GM23338 (cell line): Measurements from ENCODE around the gene DDA1. TPM values are rescaled to one million over a fixed set of nuclear protein-coding genes. Genes with fewer than 3 reads are reported as not detected.
A peak's percentile ranks its signal among the peaks of the same experiment; 100 is the strongest.
"Not testable (repeated sequence)": the region's sequence is repeated elsewhere in the genome, so short reads cannot be mapped to it uniquely, and the experiment has no call there.

Source experiments
- ATAC-seq: fragments of 200-7000 bp; cut with Tn5 transposase; 3 replicates; pipeline ENCODE4 v1.9.1; 2020
- DNase-seq: peaks from one replicate; pipeline ENCODE4 v3.0.0-alpha.2; 2015; ENCODE audit warnings: low spot score
- H2AFZ ChIP-seq: fragments of 200-600 bp; sonication (generic); 2 replicates; pipeline ENCODE4 v1.8.0; 2016; ENCODE audit warnings: antibody characterized with exemption, mild to moderate bottlenecking, moderate library complexity
- H3F3A ChIP-seq: fragments of 200-600 bp; sonication (generic); replicated peaks from 2 replicates; pipeline ENCODE4 v1.8.0; 2017; ENCODE audit warnings: antibody characterized with exemption, mixed run types, low read depth
- H3K27ac ChIP-seq: fragments of 200-600 bp; sonication (generic); 2 replicates; pipeline ENCODE4 v1.6.1; 2016; ENCODE audit warnings: low read depth
- H3K27me3 ChIP-seq: fragments of 200-600 bp; sonication (generic); 2 replicates; pipeline ENCODE4 v1.8.0; 2016; ENCODE audit warnings: mild to moderate bottlenecking, mixed run types, moderate library complexity; ENCODE audit not compliant: insufficient read depth
- H3K36me3 ChIP-seq: fragments of 200-600 bp; sonication (generic); 2 replicates; pipeline ENCODE4 v1.8.0; 2016; ENCODE audit warnings: mild to moderate bottlenecking; ENCODE audit not compliant: insufficient read depth
- H3K4me1 ChIP-seq: fragments of 200-600 bp; sonication (generic); 2 replicates; pipeline ENCODE4 v1.8.0; 2016; ENCODE audit warnings: mild to moderate bottlenecking, moderate library complexity; ENCODE audit not compliant: insufficient read depth
- H3K4me2 ChIP-seq: fragments of 200-600 bp; sonication (generic); 2 replicates; pipeline ENCODE4 v1.7.1; 2017; ENCODE audit warnings: mixed run types
- H3K4me3 ChIP-seq: fragments of 200-600 bp; sonication (generic); 2 replicates; pipeline ENCODE4 v1.6.1; 2016; ENCODE audit warnings: mixed run types
- H3K79me2 ChIP-seq: fragments of 200-600 bp; sonication (generic); replicated peaks from 2 replicates; pipeline ENCODE4 v1.8.0; 2017; ENCODE audit warnings: mild to moderate bottlenecking; ENCODE audit not compliant: insufficient read depth
- H3K9me2 ChIP-seq: fragments of 200-600 bp; sonication (generic); 2 replicates; pipeline ENCODE4 v1.8.0; 2017; ENCODE audit not compliant: insufficient read depth
- H4K20me1 ChIP-seq: fragments of 200-600 bp; sonication (generic); replicated peaks from 2 replicates; pipeline ENCODE4 v1.8.0; 2017; ENCODE audit warnings: mild to moderate bottlenecking; ENCODE audit not compliant: insufficient read depth
- H3K27ac Mint-ChIP-seq: 2 replicates; pipeline ENCODE4 v1.8.0; 2020; ENCODE audit warnings: inconsistent platforms, mild to moderate bottlenecking, moderate library complexity, mixed read lengths
- H3K27me3 Mint-ChIP-seq: 3 replicates; pipeline ENCODE4 v1.8.0; 2022; ENCODE audit warnings: low read depth, mild to moderate bottlenecking, moderate library complexity, mixed read lengths, inconsistent platforms; ENCODE audit not compliant: insufficient read depth, poor library complexity
- H3K36me3 Mint-ChIP-seq: 3 replicates; pipeline ENCODE4 v1.8.0; 2021; ENCODE audit warnings: low read depth, mild to moderate bottlenecking, inconsistent platforms, moderate library complexity, mixed read lengths
- H3K4me1 Mint-ChIP-seq: 3 replicates; pipeline ENCODE4 v1.8.0; 2020; ENCODE audit warnings: mild to moderate bottlenecking, inconsistent platforms, mixed read lengths
- H3K4me3 Mint-ChIP-seq: 3 replicates; pipeline ENCODE4 v1.8.0; 2021; ENCODE audit warnings: moderate library complexity, mild to moderate bottlenecking, inconsistent platforms, mixed read lengths
- H3K9me3 Mint-ChIP-seq: 3 replicates; pipeline ENCODE4 v1.8.0; 2020; ENCODE audit warnings: moderate library complexity, mild to moderate bottlenecking, inconsistent platforms, mixed read lengths
- CREB1 ChIP-seq: fragments of 250-450 bp; sonication (Bioruptor Pico); IDR thresholded peaks from 2 replicates; pipeline ENCODE4 v1.5.0; 2020; ENCODE audit warnings: low read depth, mild to moderate bottlenecking, moderate library complexity
- EZH2 ChIP-seq: fragments of 200-600 bp; sonication (generic); IDR thresholded peaks from one replicate; pipeline ENCODE4 v1.8.0; 2017; ENCODE audit warnings: antibody characterized with exemption, mild to moderate bottlenecking, low read depth; ENCODE audit not compliant: unreplicated experiment
- EZH2phosphoT487 ChIP-seq: fragments of 200-600 bp; sonication (generic); IDR thresholded peaks from one replicate; pipeline ENCODE4 v1.8.1; 2018; ENCODE audit warnings: antibody characterized with exemption; ENCODE audit not compliant: unreplicated experiment
- NANOG ChIP-seq: IDR thresholded peaks from 2 replicates; pipeline ENCODE4 v1.6.1; 2016; ENCODE audit warnings: antibody characterized with exemption, borderline replicate concordance
- POLR2AphosphoS5 ChIP-seq: IDR thresholded peaks from 2 replicates; pipeline ENCODE4 v1.6.1; 2016; ENCODE audit warnings: antibody characterized with exemption, low read depth
- ZNF114 ChIP-seq: fragments of 250-450 bp; sonication (Bioruptor Pico); IDR thresholded peaks from 2 replicates; pipeline ENCODE4 v1.5.0; 2020; ENCODE audit warnings: mild to moderate bottlenecking, moderate library complexity
- polyA plus RNA-seq: library from polyadenylated mRNA; unstranded; fragments of >200 nt; fragmentation: Nextera tagmentation; extraction: Ambion mirVana; gene quantifications from 2 replicates; pipeline ENCODE4 v1.2.1, GENCODE V29; 2016
- total RNA-seq: library from RNA; depleted of rRNA; stranded (reverse); fragments of >200 nt; shearing (Covaris generic); gene quantifications from 2 replicates; pipeline ENCODE4 v1.2.3, GENCODE V29; 2014
- TF ChIP-seq, protein P1 (sequence below), 2 experiments: fragments of 200-600 bp in 1 of 2; sonication (generic) in 1 of 2; conservative IDR thresholded peaks; 2 replicates each; pipeline versions ENCODE4 v1.5.1 to v1.6.1; 2016 to 2017; ENCODE audit warnings: antibody characterized with exemption in 2 of 2, low read depth in 2 of 2, mild to moderate bottlenecking in 2 of 2, moderate library complexity in 1 of 2

The DDA1 gene
- total and polyA plus RNA-seq, 2 experiments from 2014 or later, result 34.6 to 107 TPM

DNA sequence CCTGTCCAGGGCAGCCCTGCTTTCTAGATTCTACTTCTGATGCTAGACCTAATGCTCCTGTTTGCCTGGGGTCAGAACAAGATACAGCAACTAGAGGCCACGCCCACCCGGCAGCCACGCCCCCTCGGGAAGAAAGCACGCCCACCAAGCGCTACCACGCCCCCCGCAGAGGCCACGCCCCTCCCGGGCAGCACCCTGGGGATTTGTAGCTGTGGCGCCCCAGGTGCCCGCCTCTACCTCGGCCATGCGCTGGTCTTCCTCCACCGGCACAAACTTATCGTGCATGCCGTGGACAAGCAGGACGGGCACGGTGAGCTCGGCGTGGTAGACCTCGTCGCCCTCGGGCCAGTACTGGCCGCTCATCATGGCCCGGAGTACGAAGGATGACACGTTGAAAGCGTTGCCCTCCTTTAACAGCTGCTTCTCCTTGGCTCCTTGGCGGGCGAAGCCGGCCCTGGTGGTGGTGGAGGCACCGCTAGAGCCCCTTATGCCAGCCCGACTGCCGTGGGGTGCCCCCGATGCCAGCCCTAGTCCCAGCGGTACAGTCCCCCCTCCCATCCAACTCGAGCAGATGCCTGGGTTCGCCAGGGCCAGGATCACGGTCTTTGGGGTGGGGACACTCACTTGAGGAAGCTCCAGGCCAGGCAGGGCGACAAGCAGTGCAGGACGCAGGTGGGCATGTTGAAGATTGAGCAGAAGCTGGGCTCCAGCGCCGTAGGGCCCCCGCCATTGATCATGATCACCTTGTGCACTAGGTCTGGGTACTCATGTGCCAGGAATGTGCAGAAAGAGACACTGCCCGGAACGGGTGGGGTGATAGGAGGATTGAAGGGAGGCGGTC is 15.1 kb upstream of the DDA1 start:
- H4K20me1 ChIP-seq, result no peaks in the 10 kb centered on the region; the same call in 1 of the 2 replicates
- ATAC-seq (peak; percentile 23), DNase-seq (peak; percentile 82)
- no peaks in the 10 kb centered on the region for H3K27me3 ChIP-seq
- H3K4me2 ChIP-seq, result peak overlapping the region; percentile 83; the same call in 1 of the 2 replicates
- H3K4me3 ChIP-seq, result peak overlapping the region; percentile 61
- peaks cover 15% of the 10 kb centered on the region for H3K79me2 ChIP-seq
- no peak overlapping the region for H2AFZ ChIP-seq
- Mint-ChIP-seq H3K4me1 (peaks cover 6% of the 10 kb centered on the region), H3K4me3 (peak overlapping the region; percentile 82), H3K36me3 (peaks cover 31% of the 10 kb centered on the region), H3K9me3 (peaks cover 10% of the 10 kb centered on the region; the same call in 2 of the 3 replicates), H3K27ac (peak overlapping the region; percentile 80), H3K27me3 (peaks cover 20% of the 10 kb centered on the region)
- H3K4me1 ChIP-seq, result peaks cover 11% of the 10 kb centered on the region
- H3K27ac ChIP-seq, result peak overlapping the region; percentile 84; the same call in 1 of the 2 replicates
- H3K9me2 ChIP-seq, result no peaks in the 10 kb centered on the region
- H3K36me3 ChIP-seq, result no peaks in the 10 kb centered on the region; the same call in 1 of the 2 replicates
- TF ChIP-seq POLR2AphosphoS5, result 0 out of 2 replicates have a peak, but pooled peaks have one; percentile 20
- TF ChIP-seq EZH2phosphoT487, result no peak
- no peak for TF ChIP-seq EZH2
- TF ChIP-seq CREB1, result no peak
- no peak for TF ChIP-seq NANOG
- no peak for TF ChIP-seq ZNF114 (CRISPR knock-in tag)
- peaks cover 18% of the 10 kb centered on the region for H3F3A ChIP-seq

DNA sequence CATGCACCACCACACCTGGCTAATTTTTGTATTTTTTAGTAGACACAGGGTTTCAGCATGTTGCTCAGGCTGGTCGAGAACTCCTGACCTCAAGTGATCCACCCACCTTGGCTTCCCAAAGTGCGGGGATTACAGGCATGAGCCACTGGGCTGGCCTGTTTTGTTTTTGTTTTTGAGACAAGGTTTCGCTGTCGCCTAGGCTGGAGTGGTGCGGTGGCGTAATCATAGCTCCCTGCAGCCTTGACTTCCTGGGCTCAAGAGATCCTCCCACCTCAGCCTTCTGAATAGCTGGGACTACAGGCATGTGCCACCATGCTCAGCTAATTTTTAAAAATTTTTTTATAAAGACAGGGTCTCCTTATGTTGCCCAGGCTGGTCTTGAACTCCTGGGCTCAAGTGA is 13.8 kb upstream of the DDA1 start:
- not testable (repeated sequence) for H4K20me1 ChIP-seq, H3K4me3 ChIP-seq, H3K4me3 Mint-ChIP-seq, H3K27me3 ChIP-seq, H3K27ac Mint-ChIP-seq, H3K36me3 ChIP-seq, H2AFZ ChIP-seq, ATAC-seq, H3K4me1 Mint-ChIP-seq, H3K9me2 ChIP-seq, DNase-seq, H3K4me2 ChIP-seq
- peaks cover 15% of the 10 kb centered on the region for H3K79me2 ChIP-seq
- Mint-ChIP-seq H3K27me3 (peaks cover 14% of the 10 kb centered on the region), H3K9me3 (peaks cover 10% of the 10 kb centered on the region; the same call in 2 of the 3 replicates), H3K36me3 (peaks cover 31% of the 10 kb centered on the region)
- H3K4me1 ChIP-seq, result peaks cover 11% of the 10 kb centered on the region
- H3K27ac ChIP-seq, result peak overlapping the region; percentile 69; the same call in 1 of the 2 replicates
- peaks cover 12% of the 10 kb centered on the region for H3F3A ChIP-seq

DNA sequence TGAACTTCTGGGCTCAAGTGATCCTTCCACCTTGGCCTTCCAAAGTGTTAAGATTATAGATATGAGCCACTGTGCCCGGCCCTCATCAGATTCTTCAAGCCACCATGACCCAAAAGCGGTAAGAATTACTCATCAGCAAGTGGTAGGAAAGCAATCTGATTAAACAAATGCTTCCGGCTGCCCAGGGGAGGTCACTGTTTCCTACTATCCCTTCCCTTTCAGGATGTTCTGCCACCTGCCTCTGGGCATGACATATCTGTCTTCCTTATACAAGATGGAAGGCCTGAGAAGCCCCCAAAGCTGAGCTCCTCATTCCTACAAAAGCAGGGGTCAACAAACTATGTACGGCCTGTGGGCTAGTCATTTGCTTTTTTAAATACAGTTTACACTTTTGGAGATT is 13.1 kb upstream of the DDA1 start:
- Histone ChIP-seq H3K27me3 (no peaks in the 10 kb centered on the region), H2AFZ (no peak overlapping the region), H4K20me1 (no peaks in the 10 kb centered on the region; the same call in 1 of the 2 replicates), H3K79me2 (peaks cover 15% of the 10 kb centered on the region), H3K4me3 (no peak overlapping the region), H3K4me2 (no peak overlapping the region), H3K36me3 (no peaks in the 10 kb centered on the region; the same call in 1 of the 2 replicates), H3F3A (peaks cover 12% of the 10 kb centered on the region; the same call in 1 of the 2 replicates), H3K9me2 (no peaks in the 10 kb centered on the region), H3K27ac (peak overlapping the region; percentile 69; the same call in 1 of the 2 replicates), H3K4me1 (peaks cover 11% of the 10 kb centered on the region)
- H3K36me3 Mint-ChIP-seq, result peaks cover 31% of the 10 kb centered on the region
- DNase-seq (no peak), ATAC-seq (no peak)
- H3K9me3 Mint-ChIP-seq, result peaks cover 10% of the 10 kb centered on the region; the same call in 2 of the 3 replicates
- H3K27me3 Mint-ChIP-seq, result peaks cover 14% of the 10 kb centered on the region
- H3K27ac Mint-ChIP-seq, result no peak overlapping the region
- H3K4me1 Mint-ChIP-seq, result peaks cover 6% of the 10 kb centered on the region; the same call in 2 of the 3 replicates
- H3K4me3 Mint-ChIP-seq, result no peak overlapping the region
- TF ChIP-seq, protein P1, sequence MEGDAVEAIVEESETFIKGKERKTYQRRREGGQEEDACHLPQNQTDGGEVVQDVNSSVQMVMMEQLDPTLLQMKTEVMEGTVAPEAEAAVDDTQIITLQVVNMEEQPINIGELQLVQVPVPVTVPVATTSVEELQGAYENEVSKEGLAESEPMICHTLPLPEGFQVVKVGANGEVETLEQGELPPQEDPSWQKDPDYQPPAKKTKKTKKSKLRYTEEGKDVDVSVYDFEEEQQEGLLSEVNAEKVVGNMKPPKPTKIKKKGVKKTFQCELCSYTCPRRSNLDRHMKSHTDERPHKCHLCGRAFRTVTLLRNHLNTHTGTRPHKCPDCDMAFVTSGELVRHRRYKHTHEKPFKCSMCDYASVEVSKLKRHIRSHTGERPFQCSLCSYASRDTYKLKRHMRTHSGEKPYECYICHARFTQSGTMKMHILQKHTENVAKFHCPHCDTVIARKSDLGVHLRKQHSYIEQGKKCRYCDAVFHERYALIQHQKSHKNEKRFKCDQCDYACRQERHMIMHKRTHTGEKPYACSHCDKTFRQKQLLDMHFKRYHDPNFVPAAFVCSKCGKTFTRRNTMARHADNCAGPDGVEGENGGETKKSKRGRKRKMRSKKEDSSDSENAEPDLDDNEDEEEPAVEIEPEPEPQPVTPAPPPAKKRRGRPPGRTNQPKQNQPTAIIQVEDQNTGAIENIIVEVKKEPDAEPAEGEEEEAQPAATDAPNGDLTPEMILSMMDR (conservative IDR thresholded peaks at IDR 0.05; ENCODE audit: low read depth in 2 of 2), result peak in 1 of 2 experiments; percentile 28; a peak in 1 of 4 replicates
